Smooth muscle cell (in vitro differentiated cells): ENCODE data around the gene ZNF438. TPM values are rescaled to one million over a fixed set of nuclear protein-coding genes. Genes with fewer than 3 reads are reported as not detected.

Experiments used
- DNase-seq: peaks from one replicate; lab custom pipeline; 2025; ENCODE audit not compliant: unreplicated experiment; lab: John Stamatoyannopoulos, UW
- H2AFZ ChIP-seq: fragments of 200-600 bp; sonication (generic); 2 replicates; pipeline ENCODE4 v1.6.0; 2016; ENCODE audit warnings: antibody characterized with exemption, low read depth, mild to moderate bottlenecking
- H3F3A ChIP-seq: fragments of 200-600 bp; sonication (generic); 2 replicates; pipeline ENCODE4 v1.6.0; 2017; ENCODE audit warnings: antibody characterized with exemption, low read depth
- H3K27ac ChIP-seq: fragments of 200-600 bp; sonication (generic); 2 replicates; pipeline ENCODE4 v1.5.1; 2016; ENCODE audit warnings: low read depth, mild to moderate bottlenecking
- H3K27me3 ChIP-seq: fragments of 200-600 bp; sonication (generic); 2 replicates; pipeline ENCODE4 v1.6.1; 2016; ENCODE audit warnings: low read depth, mild to moderate bottlenecking
- H3K36me3 ChIP-seq: fragments of 200-600 bp; sonication (generic); 2 replicates; pipeline ENCODE4 v1.5.1; 2016; ENCODE audit warnings: low read depth
- H3K4me1 ChIP-seq: fragments of 200-600 bp; sonication (generic); 2 replicates; pipeline ENCODE4 v1.5.1; 2016; ENCODE audit warnings: low read depth
- H3K4me2 ChIP-seq: fragments of 200-600 bp; sonication (generic); 2 replicates; pipeline ENCODE4 v1.6.0; 2016; ENCODE audit warnings: mild to moderate bottlenecking
- H3K4me3 ChIP-seq: fragments of 200-600 bp; sonication (generic); 2 replicates; pipeline ENCODE4 v1.5.1; 2016; ENCODE audit warnings: mild to moderate bottlenecking
- H3K79me2 ChIP-seq: fragments of 200-600 bp; sonication (generic); 2 replicates; pipeline ENCODE4 v1.6.0; 2016; ENCODE audit warnings: low read depth, mild to moderate bottlenecking
- H3K9ac ChIP-seq: fragments of 200-600 bp; sonication (generic); 2 replicates; pipeline ENCODE4 v1.6.0; 2016; ENCODE audit warnings: low read depth
- H3K9me3 ChIP-seq: fragments of 200-600 bp; sonication (generic); replicated peaks from 2 replicates; pipeline ENCODE4 v1.5.1; 2016; ENCODE audit warnings: low read depth
- H4K20me1 ChIP-seq: fragments of 200-600 bp; sonication (generic); 2 replicates; pipeline ENCODE4 v1.6.0; 2016; ENCODE audit warnings: low read depth
- CTCF ChIP-seq: fragments of 200-600 bp; sonication (generic); IDR thresholded peaks from 2 replicates; pipeline ENCODE4 v1.5.1; 2017; ENCODE audit warnings: borderline replicate concordance, mild to moderate bottlenecking, antibody characterized with exemption; ENCODE audit not compliant: insufficient read depth, poor library complexity, severe bottlenecking
- WGBS: methylation state at CpG from one replicate; pipeline ENCODE4 v1.1.7; 2016; ENCODE audit warnings: low lambda C conversion rate; 5-methylcytosine and 5-hydroxymethylcytosine counted together
- polyA plus RNA-seq: library from polyadenylated mRNA; unstranded; fragments of >200 nt; fragmentation: Nextera tagmentation; extraction: Ambion mirVana; gene quantifications from 2 replicates; pipeline ENCODE4 v1.2.1, GENCODE V29; 2016
- total RNA-seq: library from RNA; depleted of rRNA; stranded (reverse); fragments of >200 nt; gene quantifications from 2 replicates; pipeline ENCODE4 v1.2.3, GENCODE V29; 2014

Gene ZNF438
- total and polyA plus RNA-seq, 2 experiments from 2014 or later = 2.8 to 3.4 TPM

DNA sequence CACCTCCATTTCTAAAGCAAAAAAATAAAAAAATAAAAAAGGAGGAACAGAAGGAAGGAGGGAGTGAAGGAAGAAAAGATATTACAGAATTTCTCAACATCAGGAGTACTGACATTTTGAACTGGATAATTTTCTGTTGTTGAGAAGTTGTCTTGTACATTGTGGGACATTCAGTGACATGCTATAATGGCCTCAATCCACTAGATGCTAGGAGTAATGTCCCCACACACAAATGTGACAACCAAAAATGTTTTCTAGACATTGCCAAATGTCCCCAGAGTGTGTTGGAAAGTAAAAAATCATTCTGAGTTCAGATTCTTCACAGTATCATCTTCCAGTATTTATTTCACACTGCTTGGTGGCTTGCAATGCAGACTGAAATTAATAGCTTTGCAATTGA, 6.5 kb downstream of the ZNF438 start:
- H4K20me1 ChIP-seq = no peaks in the 10 kb centered on the region
- no peak overlapping the region for H2AFZ ChIP-seq
- no peaks in the 10 kb centered on the region for H3K36me3 ChIP-seq
- H3K4me3 ChIP-seq = no peak overlapping the region
- H3K9ac ChIP-seq = no peak overlapping the region
- peaks cover 10% of the 10 kb centered on the region for H3K4me1 ChIP-seq
- H3K9me3 ChIP-seq = no peaks in the 10 kb centered on the region
- H3K27ac ChIP-seq = no peak overlapping the region
- H3K79me2 ChIP-seq = no peaks in the 10 kb centered on the region
- no peak for TF ChIP-seq CTCF
- H3K27me3 ChIP-seq = no peaks in the 10 kb centered on the region
- no peak for DNase-seq
- H3F3A ChIP-seq = peaks cover under 1% of the 10 kb centered on the region
- H3K4me2 ChIP-seq = no peak overlapping the region

DNA sequence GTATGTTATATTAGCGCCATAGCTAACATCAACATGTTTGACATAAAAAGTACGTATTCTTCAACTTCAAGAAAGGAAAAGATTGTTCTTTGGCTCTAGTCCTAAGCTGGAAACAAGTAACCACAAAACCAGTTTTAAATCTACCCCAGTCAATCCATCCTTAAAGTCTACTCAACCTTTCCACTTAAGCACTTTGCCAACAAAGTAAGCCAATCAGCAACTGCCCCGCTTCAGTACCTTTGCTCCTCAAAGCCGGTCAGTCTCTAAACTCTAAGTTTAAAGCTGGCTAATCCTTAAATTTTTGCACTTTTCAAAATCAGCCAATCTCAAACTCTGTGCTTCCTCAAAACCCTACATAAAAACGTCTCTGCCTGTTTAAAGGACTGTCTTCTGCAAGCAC, 8.1 kb downstream of the ZNF438 start:
- H3K79me2 ChIP-seq = no peaks in the 10 kb centered on the region

DNA sequence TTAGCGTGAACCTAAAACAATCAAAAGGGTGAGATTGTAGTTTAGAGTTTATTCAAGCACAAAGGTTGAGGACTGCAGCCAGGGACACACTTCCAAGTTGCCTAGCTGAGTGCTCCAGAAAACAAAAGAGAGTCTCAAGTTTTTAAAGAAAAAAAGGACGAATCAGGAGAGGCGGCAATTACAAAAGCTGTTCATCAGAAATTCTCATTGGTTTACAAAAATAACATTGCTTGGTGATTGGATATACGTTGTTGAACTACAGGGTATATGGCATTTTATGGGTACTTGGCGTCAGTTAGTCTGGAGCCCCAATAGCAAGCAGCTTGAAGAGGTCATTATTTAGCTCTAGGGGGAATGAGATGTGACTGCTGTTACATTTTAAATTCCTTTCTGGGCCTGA, 11.5 kb downstream of the ZNF438 start:
- Histone ChIP-seq H3K27me3 (no peaks in the 10 kb centered on the region), H3K9me3 (no peaks in the 10 kb centered on the region), H3K27ac (no peak overlapping the region), H3K36me3 (no peaks in the 10 kb centered on the region), H3K79me2 (no peaks in the 10 kb centered on the region), H4K20me1 (no peaks in the 10 kb centered on the region), H2AFZ (no peak overlapping the region), H3F3A (no peaks in the 10 kb centered on the region), H3K4me2 (no peak overlapping the region), H3K4me3 (no peak overlapping the region), H3K4me1 (peaks cover 19% of the 10 kb centered on the region), H3K9ac (no peak overlapping the region)
- WGBS = 94% methylated on average over 5 of the region's 5 CpGs
- DNase-seq = no peak
- no peak for TF ChIP-seq CTCF

More for the DNA sequence above, 8.1 kb downstream of the ZNF438 start:
- WGBS = 83% methylated on average over 5 of the region's 5 CpGs
- no peak overlapping the region for H3K4me2 ChIP-seq
- H3K9me3 ChIP-seq = no peaks in the 10 kb centered on the region
- H4K20me1 ChIP-seq = no peaks in the 10 kb centered on the region
- no peaks in the 10 kb centered on the region for H3K36me3 ChIP-seq
- no peak overlapping the region for H3K27ac ChIP-seq
- H2AFZ ChIP-seq = no peak overlapping the region
- H3K4me3 ChIP-seq = no peak overlapping the region
- TF ChIP-seq CTCF = no peak
- no peak for DNase-seq
- H3K27me3 ChIP-seq = no peaks in the 10 kb centered on the region
- H3K9ac ChIP-seq = no peak overlapping the region
- peaks cover 19% of the 10 kb centered on the region for H3K4me1 ChIP-seq
- no peaks in the 10 kb centered on the region for H3F3A ChIP-seq

DNA sequence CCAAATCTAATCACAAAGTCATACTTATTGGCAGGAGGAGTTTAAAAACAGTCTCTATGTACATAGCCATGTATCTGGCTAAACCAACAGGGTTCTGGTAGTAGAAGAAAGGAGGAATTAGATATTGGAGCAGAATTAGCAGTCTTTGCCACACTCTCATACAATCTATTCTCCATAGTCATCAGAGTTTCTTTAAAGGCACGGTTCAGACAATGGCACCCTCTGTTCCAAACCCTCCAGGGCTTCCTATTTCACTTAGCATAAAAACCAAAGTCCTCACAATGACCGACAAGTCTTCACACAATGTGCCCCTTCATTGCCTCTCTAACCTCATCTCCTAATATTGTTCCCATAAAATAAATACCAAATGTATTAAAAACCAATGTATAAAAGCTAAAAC, 12.7 kb downstream of the ZNF438 start:
- no peak for DNase-seq
- H3K9me3 ChIP-seq = no peaks in the 10 kb centered on the region
- no peaks in the 10 kb centered on the region for H3K27me3 ChIP-seq
- no peaks in the 10 kb centered on the region for H4K20me1 ChIP-seq
- no peak overlapping the region for H3K4me3 ChIP-seq
- H3K4me2 ChIP-seq = no peak overlapping the region
- no peaks in the 10 kb centered on the region for H3K79me2 ChIP-seq
- peaks cover 19% of the 10 kb centered on the region for H3K4me1 ChIP-seq
- 42% methylated on average over 2 of the region's 2 CpGs for WGBS
- no peak overlapping the region for H3K27ac ChIP-seq
- no peak overlapping the region for H3K9ac ChIP-seq
- no peak for TF ChIP-seq CTCF
- H3K36me3 ChIP-seq = no peaks in the 10 kb centered on the region
- H3F3A ChIP-seq = no peaks in the 10 kb centered on the region
- H2AFZ ChIP-seq = no peak overlapping the region
